ENCODE results near the gene MIER2. TPM values are rescaled to one million over a fixed set of nuclear protein-coding genes. Genes with fewer than 3 reads are reported as not detected.

The MIER2 gene
- total RNA-seq, 1 donor from 2014 or later, result 47.3 TPM

DNA sequence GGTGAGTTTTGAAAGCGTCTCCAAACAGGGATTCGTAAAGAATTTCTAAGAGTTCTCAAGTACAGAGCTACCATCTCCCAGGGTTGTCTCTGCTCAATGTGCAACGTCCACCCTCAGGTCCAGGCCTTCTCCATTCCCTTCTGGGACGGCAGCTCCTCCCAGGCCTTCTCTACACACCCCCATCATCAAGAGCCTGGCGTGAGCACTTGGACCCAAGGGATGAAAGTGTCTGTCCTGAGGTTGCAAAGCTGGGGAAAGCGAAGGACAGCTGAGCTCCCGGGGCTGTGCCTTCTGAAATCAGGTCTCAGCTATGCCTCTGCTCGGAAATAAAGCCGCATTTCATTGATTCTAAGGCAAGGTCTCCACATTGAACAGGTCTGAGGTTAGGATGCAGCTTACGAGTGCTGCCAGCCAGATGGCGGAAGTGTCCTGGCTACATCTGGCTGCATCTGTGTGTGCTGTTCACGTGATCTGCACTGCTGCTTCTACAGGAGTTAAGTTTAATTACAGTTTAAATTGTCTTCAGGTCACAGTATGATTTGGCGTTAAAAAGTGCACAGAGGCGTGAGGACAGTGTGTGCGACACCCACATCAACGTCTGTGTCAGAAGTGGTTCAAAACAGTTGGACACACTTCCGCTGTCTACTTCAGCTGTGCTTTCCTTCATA is 27.0 kb upstream of the MIER2 start:
- Mint-ChIP-seq H3K4me3 (ENCODE audit: unreplicated experiment) (peak overlapping the region; percentile 66), H3K27ac (ENCODE audit: unreplicated experiment) (peak overlapping the region; percentile 49), H3K36me3 (ENCODE audit: unreplicated experiment) (peaks cover 5% of the 10 kb centered on the region), H3K9me3 (ENCODE audit: unreplicated experiment) (peaks cover 5% of the 10 kb centered on the region), H3K4me1 (ENCODE audit: low read depth, unreplicated experiment) (peaks cover 18% of the 10 kb centered on the region), H3K27me3 (ENCODE audit: unreplicated experiment) (peaks cover 11% of the 10 kb centered on the region)
- DNase-seq, result no peak
- TF ChIP-seq, protein P1, sequence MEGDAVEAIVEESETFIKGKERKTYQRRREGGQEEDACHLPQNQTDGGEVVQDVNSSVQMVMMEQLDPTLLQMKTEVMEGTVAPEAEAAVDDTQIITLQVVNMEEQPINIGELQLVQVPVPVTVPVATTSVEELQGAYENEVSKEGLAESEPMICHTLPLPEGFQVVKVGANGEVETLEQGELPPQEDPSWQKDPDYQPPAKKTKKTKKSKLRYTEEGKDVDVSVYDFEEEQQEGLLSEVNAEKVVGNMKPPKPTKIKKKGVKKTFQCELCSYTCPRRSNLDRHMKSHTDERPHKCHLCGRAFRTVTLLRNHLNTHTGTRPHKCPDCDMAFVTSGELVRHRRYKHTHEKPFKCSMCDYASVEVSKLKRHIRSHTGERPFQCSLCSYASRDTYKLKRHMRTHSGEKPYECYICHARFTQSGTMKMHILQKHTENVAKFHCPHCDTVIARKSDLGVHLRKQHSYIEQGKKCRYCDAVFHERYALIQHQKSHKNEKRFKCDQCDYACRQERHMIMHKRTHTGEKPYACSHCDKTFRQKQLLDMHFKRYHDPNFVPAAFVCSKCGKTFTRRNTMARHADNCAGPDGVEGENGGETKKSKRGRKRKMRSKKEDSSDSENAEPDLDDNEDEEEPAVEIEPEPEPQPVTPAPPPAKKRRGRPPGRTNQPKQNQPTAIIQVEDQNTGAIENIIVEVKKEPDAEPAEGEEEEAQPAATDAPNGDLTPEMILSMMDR (IDR thresholded peaks at IDR 0.05; ENCODE audit: partially characterized antibody, unreplicated experiment), result no peak

DNA sequence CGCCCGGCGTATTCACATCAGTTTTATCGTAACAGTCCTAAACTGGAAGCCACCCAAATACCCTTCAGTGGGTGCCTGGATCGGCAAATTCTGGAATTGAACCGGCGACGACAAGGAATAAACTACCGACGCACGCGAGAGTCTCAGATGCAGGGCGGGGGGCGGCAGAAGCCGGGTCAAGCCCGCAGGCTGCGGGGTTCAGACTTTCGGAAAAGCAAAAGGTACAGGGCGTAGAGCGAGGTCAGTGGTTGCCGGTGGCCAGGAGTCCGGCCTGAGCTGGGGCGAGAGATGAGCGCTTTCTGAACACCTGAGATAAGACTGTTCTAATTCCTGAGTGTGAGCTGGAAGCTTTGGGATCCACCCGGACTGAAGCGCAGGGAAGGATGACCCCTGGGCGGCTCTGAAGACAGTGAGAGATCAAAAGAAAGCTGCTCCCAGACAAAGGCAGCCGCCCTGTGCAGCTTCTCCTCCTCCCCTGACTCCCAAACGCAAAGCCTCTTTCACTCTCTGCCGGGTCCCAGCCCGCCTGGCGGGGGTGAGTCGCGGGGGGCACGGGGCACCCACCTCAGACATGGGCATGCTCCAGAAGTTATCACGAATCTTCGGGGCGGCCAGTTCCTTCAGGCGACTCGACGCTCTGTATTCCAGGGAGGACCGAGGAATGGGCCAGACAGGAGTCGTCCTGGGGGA is 26.2 kb upstream of the MIER2 start:
- Mint-ChIP-seq H3K9me3 (ENCODE audit: unreplicated experiment) (peaks cover 5% of the 10 kb centered on the region), H3K27ac (ENCODE audit: unreplicated experiment) (no peak overlapping the region), H3K27me3 (ENCODE audit: unreplicated experiment) (peaks cover 11% of the 10 kb centered on the region), H3K36me3 (ENCODE audit: unreplicated experiment) (peaks cover 5% of the 10 kb centered on the region), H3K4me3 (ENCODE audit: unreplicated experiment) (no peak overlapping the region), H3K4me1 (ENCODE audit: low read depth, unreplicated experiment) (peaks cover 18% of the 10 kb centered on the region)
- no peak for DNase-seq
- TF ChIP-seq, protein P1 (IDR thresholded peaks at IDR 0.05; ENCODE audit: partially characterized antibody, unreplicated experiment), result no peak

DNA sequence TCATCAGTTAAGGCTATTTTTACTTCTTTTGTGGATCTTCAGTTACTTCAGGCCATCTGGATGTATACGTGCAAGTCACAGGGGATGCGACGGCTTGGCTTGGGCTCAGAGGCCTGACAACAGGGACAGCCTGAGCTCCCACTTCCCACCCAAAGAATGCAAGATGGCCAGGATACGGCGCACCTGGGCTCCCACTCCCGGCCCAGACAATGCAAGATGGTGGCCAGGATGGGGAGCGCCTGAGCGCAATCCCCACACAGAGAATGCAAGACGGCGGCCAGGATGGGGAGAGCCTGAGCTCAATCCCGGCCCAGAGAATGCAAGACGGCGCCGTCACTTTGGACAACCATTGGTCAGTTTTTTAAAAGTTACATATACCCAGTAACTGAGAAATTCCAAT is 25.3 kb upstream of the MIER2 start:
- TF ChIP-seq, protein P1 (IDR thresholded peaks at IDR 0.05; ENCODE audit: partially characterized antibody, unreplicated experiment), result no peak
- Mint-ChIP-seq H3K4me3 (ENCODE audit: unreplicated experiment) (no peak overlapping the region), H3K4me1 (ENCODE audit: low read depth, unreplicated experiment) (peaks cover 18% of the 10 kb centered on the region), H3K36me3 (ENCODE audit: unreplicated experiment) (peaks cover 5% of the 10 kb centered on the region), H3K27ac (ENCODE audit: unreplicated experiment) (no peak overlapping the region), H3K27me3 (ENCODE audit: unreplicated experiment) (peaks cover 11% of the 10 kb centered on the region), H3K9me3 (ENCODE audit: unreplicated experiment) (peaks cover 5% of the 10 kb centered on the region)
- DNase-seq, result no peak

DNA sequence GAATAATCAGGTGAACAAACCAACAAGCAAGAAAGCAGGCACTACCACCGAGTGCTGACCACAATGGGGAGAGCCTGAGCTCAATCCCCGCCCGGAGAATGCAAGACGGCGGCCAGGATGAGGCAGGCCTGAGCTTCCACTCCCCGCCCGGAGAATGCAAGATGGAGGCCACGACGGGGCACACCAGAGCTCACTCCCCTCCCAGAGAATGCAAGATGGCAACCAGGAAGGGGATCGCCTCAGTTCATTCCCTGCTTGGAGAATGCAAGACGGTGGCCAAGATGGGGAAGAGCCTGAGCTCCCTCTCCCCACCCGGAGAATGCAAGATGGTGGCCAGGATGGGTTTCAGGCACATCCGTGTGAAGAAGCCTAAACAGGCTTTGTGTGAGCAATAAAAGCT is 24.7 kb upstream of the MIER2 start:
- TF ChIP-seq, protein P1 (IDR thresholded peaks at IDR 0.05; ENCODE audit: partially characterized antibody, unreplicated experiment), result no peak
- peaks cover 5% of the 10 kb centered on the region for H3K36me3 Mint-ChIP-seq (ENCODE audit: unreplicated experiment)
- H3K27ac Mint-ChIP-seq (ENCODE audit: unreplicated experiment), result no peak overlapping the region
- peaks cover 11% of the 10 kb centered on the region for H3K27me3 Mint-ChIP-seq (ENCODE audit: unreplicated experiment)
- H3K4me1 Mint-ChIP-seq (ENCODE audit: low read depth, unreplicated experiment), result peaks cover 18% of the 10 kb centered on the region
- DNase-seq, result no peak
- no peak overlapping the region for H3K4me3 Mint-ChIP-seq (ENCODE audit: unreplicated experiment)
- H3K9me3 Mint-ChIP-seq (ENCODE audit: unreplicated experiment), result peaks cover 5% of the 10 kb centered on the region

DNA sequence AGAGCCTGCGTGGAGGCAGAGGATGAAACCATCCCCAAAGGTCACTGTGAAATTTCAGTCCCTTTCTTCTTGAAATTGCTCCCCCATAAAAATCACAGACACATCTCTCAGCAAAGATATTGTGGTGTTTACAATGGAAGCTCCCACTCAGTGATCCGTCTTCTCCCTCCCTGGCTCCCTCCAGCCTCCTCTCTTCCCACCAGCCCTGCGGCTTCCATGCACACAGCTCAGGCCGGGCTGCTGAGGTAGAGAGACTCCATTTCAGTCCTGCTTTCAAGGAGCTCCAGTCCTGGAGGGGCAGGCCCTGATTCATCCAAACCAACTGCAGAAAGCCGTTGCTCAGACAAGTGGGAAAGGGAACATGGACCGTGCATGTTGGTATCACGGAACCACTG is 24.0 kb upstream of the MIER2 start:
- no peak for DNase-seq
- Mint-ChIP-seq H3K36me3 (ENCODE audit: unreplicated experiment) (peaks cover 5% of the 10 kb centered on the region), H3K9me3 (ENCODE audit: unreplicated experiment) (peaks cover 5% of the 10 kb centered on the region), H3K4me3 (ENCODE audit: unreplicated experiment) (no peak overlapping the region), H3K4me1 (ENCODE audit: low read depth, unreplicated experiment) (peaks cover 18% of the 10 kb centered on the region), H3K27me3 (ENCODE audit: unreplicated experiment) (peaks cover 11% of the 10 kb centered on the region), H3K27ac (ENCODE audit: unreplicated experiment) (no peak overlapping the region)
- TF ChIP-seq, protein P1 (IDR thresholded peaks at IDR 0.05; ENCODE audit: partially characterized antibody, unreplicated experiment), result no peak

Measured in glutamatergic neuron (in vitro differentiated cells).